Testis (tissue), 2 donors: ENCODE measurements around the gene PVR.

Experiments used
- POLR2A ChIP-seq: fragments of 450-650 bp; IDR thresholded peaks from one replicate; pipeline ENCODE4 v1.6.1; 2017; ENCODE audit warnings: antibody characterized with exemption, mild to moderate bottlenecking, moderate library complexity
- TF ChIP-seq, protein P1 (sequence below), 3 experiments: fragments of 450-650 bp in 2 of 3; fragments of 200-600 bp in 1 of 3; sonication (generic) in 1 of 3; IDR thresholded peaks; one replicate each; pipeline ENCODE4 v1.5.1; 2016 to 2019; ENCODE audit warnings: antibody characterized with exemption in 3 of 3, mild to moderate bottlenecking in 2 of 3, moderate library complexity in 1 of 3

DNA sequence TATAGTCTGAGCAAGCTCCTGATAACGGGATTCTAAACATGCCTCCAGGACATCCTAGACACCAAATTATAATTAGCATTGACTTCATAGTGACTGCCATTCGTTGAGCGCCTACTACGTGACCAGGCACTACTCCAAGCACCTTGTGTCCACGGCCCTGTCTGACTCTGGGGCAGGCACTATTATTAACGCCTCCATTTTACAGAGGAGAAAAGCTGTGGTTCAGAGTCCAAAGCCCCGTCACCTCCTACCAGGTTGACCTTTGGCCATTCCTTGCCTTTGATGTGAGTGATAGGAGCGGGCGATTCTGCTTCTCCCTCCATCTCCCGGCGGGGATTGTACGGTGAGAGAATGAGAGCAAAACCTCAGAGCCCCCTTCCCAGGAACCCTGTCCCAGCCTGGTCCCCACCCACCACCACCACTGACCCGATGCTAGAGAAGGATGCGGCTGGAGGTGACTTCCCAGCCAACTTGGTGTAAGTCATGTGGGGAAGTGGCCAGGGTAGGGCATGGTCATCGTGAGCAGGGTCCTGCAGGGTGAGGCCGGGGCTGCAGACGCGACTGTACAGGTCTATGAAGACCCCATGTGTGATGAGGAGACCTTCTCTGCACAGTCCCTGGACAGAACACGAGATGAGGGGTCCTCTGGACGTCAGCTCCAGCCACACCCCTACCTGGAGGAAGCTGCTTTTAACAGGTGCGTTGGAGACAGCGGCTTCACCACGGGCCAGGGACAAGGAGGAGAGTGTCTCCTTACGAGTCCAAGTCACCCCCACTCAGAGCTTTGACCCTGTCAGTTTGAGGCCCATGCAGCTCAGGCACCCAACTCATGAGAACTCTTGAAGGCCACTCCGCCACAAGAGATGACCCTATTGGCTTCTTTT, 30.2 kb upstream of the PVR start, which contains the start of gene IGSF23:
- TF ChIP-seq, protein P1, sequence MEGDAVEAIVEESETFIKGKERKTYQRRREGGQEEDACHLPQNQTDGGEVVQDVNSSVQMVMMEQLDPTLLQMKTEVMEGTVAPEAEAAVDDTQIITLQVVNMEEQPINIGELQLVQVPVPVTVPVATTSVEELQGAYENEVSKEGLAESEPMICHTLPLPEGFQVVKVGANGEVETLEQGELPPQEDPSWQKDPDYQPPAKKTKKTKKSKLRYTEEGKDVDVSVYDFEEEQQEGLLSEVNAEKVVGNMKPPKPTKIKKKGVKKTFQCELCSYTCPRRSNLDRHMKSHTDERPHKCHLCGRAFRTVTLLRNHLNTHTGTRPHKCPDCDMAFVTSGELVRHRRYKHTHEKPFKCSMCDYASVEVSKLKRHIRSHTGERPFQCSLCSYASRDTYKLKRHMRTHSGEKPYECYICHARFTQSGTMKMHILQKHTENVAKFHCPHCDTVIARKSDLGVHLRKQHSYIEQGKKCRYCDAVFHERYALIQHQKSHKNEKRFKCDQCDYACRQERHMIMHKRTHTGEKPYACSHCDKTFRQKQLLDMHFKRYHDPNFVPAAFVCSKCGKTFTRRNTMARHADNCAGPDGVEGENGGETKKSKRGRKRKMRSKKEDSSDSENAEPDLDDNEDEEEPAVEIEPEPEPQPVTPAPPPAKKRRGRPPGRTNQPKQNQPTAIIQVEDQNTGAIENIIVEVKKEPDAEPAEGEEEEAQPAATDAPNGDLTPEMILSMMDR (IDR thresholded peaks at IDR 0.05): no peak
- TF ChIP-seq POLR2A: no peak
